AG09319 (cell line): Measurements from ENCODE around the gene NCKAP5.

ENCODE experiments used
- DNase-seq: peaks from one replicate; pipeline ENCODE4 v3.0.0-alpha.2; 2010; ENCODE audit warnings: low read depth; ENCODE audit errors: extremely low read depth
- TF ChIP-seq, protein P1 (sequence below): IDR thresholded peaks from 2 replicates; pipeline ENCODE4 v1.5.1; 2011; ENCODE audit warnings: low read depth, mild to moderate bottlenecking, inconsistent platforms, low read length, moderate library complexity

Gene NCKAP5

DNA sequence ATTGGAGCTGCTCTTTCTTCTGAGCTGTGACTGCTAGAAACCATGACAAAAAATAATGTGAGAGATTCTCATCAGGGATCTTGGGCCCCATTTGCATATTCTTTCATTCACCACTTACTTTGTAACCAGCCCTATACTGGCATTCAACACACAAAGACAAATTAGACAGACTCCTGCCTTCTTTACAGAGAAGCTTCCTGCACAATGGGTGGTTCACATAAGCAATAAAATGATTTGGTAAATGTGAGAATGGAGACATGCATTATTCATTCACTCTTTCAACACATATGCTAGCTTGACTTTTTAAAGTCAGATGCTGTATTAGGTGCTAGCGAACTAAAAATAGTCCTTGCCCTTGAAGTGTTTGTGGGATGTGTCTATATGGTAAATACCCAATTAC, 174.4 kb downstream of the NCKAP5 start:
- no peak for DNase-seq
- TF ChIP-seq, protein P1, sequence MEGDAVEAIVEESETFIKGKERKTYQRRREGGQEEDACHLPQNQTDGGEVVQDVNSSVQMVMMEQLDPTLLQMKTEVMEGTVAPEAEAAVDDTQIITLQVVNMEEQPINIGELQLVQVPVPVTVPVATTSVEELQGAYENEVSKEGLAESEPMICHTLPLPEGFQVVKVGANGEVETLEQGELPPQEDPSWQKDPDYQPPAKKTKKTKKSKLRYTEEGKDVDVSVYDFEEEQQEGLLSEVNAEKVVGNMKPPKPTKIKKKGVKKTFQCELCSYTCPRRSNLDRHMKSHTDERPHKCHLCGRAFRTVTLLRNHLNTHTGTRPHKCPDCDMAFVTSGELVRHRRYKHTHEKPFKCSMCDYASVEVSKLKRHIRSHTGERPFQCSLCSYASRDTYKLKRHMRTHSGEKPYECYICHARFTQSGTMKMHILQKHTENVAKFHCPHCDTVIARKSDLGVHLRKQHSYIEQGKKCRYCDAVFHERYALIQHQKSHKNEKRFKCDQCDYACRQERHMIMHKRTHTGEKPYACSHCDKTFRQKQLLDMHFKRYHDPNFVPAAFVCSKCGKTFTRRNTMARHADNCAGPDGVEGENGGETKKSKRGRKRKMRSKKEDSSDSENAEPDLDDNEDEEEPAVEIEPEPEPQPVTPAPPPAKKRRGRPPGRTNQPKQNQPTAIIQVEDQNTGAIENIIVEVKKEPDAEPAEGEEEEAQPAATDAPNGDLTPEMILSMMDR: no peak

DNA sequence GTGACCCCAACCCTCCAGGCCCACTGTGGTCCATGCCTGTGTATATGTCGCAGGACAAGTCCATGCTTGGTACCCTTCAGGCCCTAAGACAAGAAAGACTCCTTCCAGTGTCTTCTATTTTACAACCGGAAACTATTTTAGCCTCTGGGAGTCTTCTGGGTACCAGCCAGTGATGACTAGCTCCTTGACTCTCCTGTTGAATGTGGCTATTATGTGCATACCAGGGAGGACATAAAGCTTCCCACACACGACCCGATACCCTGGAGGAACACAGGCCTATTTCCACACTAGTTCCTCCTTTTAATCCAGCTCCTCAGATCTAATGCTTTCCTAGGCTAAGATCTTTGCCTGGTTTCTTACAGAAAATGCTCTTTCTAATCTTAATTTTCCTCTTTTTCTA, 178.1 kb downstream of the NCKAP5 start:
- TF ChIP-seq, protein P1: no peak
- no peak for DNase-seq

DNA sequence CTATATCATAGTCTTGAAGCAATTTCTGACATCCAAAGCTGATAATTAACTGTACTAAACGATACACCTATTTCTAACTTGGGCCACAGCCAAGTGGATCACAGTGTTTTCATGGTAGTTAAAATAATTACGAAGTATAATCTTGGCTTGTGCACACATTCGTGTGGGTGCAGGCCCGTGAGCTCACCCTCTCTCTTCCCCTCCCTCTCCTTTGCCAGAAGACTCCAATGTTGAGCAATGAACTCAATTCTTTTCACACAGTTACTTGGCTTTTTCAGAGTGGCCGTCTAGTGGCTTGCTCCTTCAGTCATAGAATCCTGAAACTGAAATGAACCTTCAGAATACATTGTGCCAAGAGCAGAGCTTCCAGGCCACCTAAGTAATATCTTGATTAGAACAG, 178.7 kb downstream of the NCKAP5 start:
- DNase-seq: no peak

DNA sequence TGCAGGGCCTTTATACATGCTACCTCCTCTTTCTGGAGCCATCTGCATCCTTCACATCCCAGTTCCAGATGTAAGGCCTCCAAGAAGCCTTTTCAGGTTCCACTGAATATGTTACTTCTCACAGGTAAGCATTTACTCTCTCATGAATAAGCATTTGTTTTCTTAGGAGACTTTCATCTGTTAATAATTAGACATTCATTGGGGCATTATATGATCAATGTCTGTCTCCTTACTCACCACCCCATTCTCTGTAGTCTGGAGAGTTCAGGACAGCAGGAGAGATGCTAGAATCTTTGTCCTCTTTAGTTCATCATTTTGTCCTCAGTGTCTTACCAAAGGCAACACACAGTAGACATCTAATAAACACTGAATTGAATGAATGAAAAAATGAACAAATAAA, 185.7 kb downstream of the NCKAP5 start:
- DNase-seq: no peak
- TF ChIP-seq, protein P1: no peak

More for the DNA sequence above, 178.7 kb downstream of the NCKAP5 start:
- TF ChIP-seq, protein P1: no peak

GRCh38 chr2:133380991-133381390, 187.3 kb downstream of the NCKAP5 start:
- no peak for DNase-seq
- TF ChIP-seq, protein P1: no peak

- TF ChIP-seq, protein P1: no peak
- no peak for DNase-seq
Observed at GRCh38 chr2:133378928-133379549, 189.2 kb downstream of the NCKAP5 start.

DNA sequence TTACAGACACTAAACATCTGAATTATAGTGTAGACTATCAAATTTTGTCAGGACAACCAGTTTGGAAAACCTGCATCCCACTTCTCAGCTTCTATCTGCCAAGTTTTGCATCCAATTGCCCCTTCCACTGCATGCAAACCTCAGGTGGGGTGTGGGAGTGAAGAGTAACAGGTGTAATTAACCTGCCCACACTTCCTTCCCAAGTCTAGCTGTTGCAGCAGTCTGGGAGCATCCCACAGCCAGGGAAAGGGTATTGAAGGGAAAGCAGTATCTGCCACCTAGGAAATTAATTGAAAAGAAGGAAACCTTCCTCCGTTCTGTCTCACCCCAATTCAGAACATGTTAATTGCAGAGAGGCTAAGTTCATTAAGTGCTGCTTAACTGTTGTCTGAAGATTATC, 189.9 kb downstream of the NCKAP5 start:
- DNase-seq: no peak
- TF ChIP-seq, protein P1: no peak
